HepG2 (cell line): ENCODE data around the gene ENG. TPM values are rescaled to one million over a fixed set of nuclear protein-coding genes. Genes with fewer than 3 reads are reported as not detected.

Source experiments
- ATRX ChIP-seq: sonication (generic); formaldehyde crosslinking; IDR thresholded peaks from 2 replicates; pipeline ENCODE4 v1.4.0; 2020; ENCODE audit warnings: missing genetic modification reagents, borderline replicate concordance
- FOXO4 ChIP-seq: sonication (generic); formaldehyde crosslinking; conservative IDR thresholded peaks from 2 replicates; pipeline ENCODE4 v1.8.1; 2023; ENCODE audit warnings: missing genetic modification reagents
- JARID2 ChIP-seq: sonication (generic); formaldehyde crosslinking; IDR thresholded peaks from 2 replicates; pipeline ENCODE4 v1.8.1; 2023; ENCODE audit warnings: missing genetic modification reagents, inconsistent platforms; ENCODE audit not compliant: insufficient replicate concordance
- LCORL ChIP-seq, 2 experiments: fragments of 450-650 bp in 1 of 2; sonication (generic) in 1 of 2; formaldehyde crosslinking in 1 of 2; IDR thresholded peaks; 2 replicates each; pipeline versions ENCODE4 v1.5.0 to v1.6.1; 2017 to 2020; ENCODE audit warnings: antibody characterized with exemption in 1 of 2, missing genetic modification reagents in 1 of 2
- MIXL1 ChIP-seq: IDR thresholded peaks from 2 replicates; pipeline ENCODE4 v1.6.1; 2016
- NR3C1 ChIP-seq: sonication (generic); formaldehyde crosslinking; IDR thresholded peaks from 2 replicates; pipeline ENCODE4 v1.4.0; 2020; ENCODE audit warnings: missing genetic modification reagents
- SIN3A ChIP-seq: IDR thresholded peaks from 2 replicates; pipeline ENCODE4 v1.6.1; 2011; ENCODE audit warnings: low read depth, mild to moderate bottlenecking, control low read depth, low read length, borderline replicate concordance
- SOX13 ChIP-seq, 3 experiments: fragments of 450-650 bp in 1 of 3; sonication (generic) in 1 of 3; formaldehyde crosslinking in 1 of 3; IDR thresholded peaks in 2 of 3; conservative IDR thresholded peaks in 1 of 3; 2 replicates each; pipeline versions ENCODE4 v1.5.0 to v1.6.1; 2016 to 2020; ENCODE audit warnings: antibody characterized with exemption in 1 of 3, mild to moderate bottlenecking in 1 of 3, missing compliant biosample characterization in 1 of 3, missing genetic modification reagents in 1 of 3, moderate library complexity in 1 of 3
- SRF ChIP-seq: IDR thresholded peaks from 2 replicates; pipeline ENCODE4 v1.6.1; 2011; ENCODE audit warnings: mild to moderate bottlenecking, low read depth, low read length, moderate library complexity
- TAF1 ChIP-seq: sonication (generic); formaldehyde crosslinking; IDR thresholded peaks from 2 replicates; pipeline ENCODE4 v1.4.0; 2020; ENCODE audit warnings: missing genetic modification reagents
- TBX3 ChIP-seq: fragments of 450-650 bp; IDR thresholded peaks from 2 replicates; pipeline ENCODE4 v1.6.1; 2017; ENCODE audit warnings: antibody characterized with exemption, mild to moderate bottlenecking, inconsistent platforms, borderline replicate concordance
- ZKSCAN1 ChIP-seq: fragments of 150-350 bp; IDR thresholded peaks from 2 replicates; pipeline ENCODE4 v1.6.1; 2014; ENCODE audit warnings: low read length
- ZNF10 ChIP-seq: sonication (generic); formaldehyde crosslinking; IDR thresholded peaks from 2 replicates; pipeline ENCODE4 v1.4.0; 2020; ENCODE audit warnings: mild to moderate bottlenecking, low read depth, missing genetic modification reagents, borderline replicate concordance
- ZNF160 ChIP-seq: sonication (generic); formaldehyde crosslinking; IDR thresholded peaks from 2 replicates; pipeline ENCODE4 v1.8.0; 2022; ENCODE audit warnings: mild to moderate bottlenecking, inconsistent platforms, missing genetic modification reagents
- ZNF232 ChIP-seq: sonication (generic); formaldehyde crosslinking; IDR thresholded peaks from 2 replicates; pipeline ENCODE4 v1.4.0; 2020; ENCODE audit warnings: missing genetic modification reagents, borderline replicate concordance
- ZNF264 ChIP-seq: sonication (generic); formaldehyde crosslinking; IDR thresholded peaks from 2 replicates; pipeline ENCODE4 v1.4.0; 2020; ENCODE audit warnings: missing genetic modification reagents
- ZNF282 ChIP-seq: fragments of 450-650 bp; IDR thresholded peaks from 2 replicates; pipeline ENCODE4 v1.6.1; 2018; ENCODE audit not compliant: partially characterized antibody
- ZNF44 ChIP-seq: sonication (generic); formaldehyde crosslinking; IDR thresholded peaks from 2 replicates; pipeline ENCODE4 v1.5.1; 2020; ENCODE audit warnings: mild to moderate bottlenecking, missing genetic modification reagents
- ZNF687 ChIP-seq: sonication (generic); formaldehyde crosslinking; IDR thresholded peaks from 2 replicates; pipeline ENCODE4 v1.5.1; 2020; ENCODE audit warnings: mild to moderate bottlenecking, missing genetic modification reagents, moderate library complexity
- ZNF703 ChIP-seq: sonication (generic); formaldehyde crosslinking; IDR thresholded peaks from 2 replicates; pipeline ENCODE4 v1.5.1; 2020; ENCODE audit warnings: missing genetic modification reagents, mild to moderate bottlenecking, moderate library complexity, borderline replicate concordance
- polyA plus RNA-seq, 8 experiments: library from polyadenylated mRNA; depleted of rRNA in 3 of 8; stranded (reverse) in 7 of 8; unstranded in 1 of 8; fragments of >200 nt; fragmentation: Illumina TruSeq in 4 of 8; extraction: Trizol in 4 of 8; gene quantifications; 2 replicates each; pipeline versions ENCODE4 v1.2.1 to v1.2.3, GENCODE V29; 2011 to 2016; ENCODE audit warnings: low read depth in 4 of 8, missing spikeins in 1 of 8, mixed read lengths in 1 of 8; ENCODE audit not compliant: insufficient read depth in 1 of 8
- total RNA-seq, 5 experiments: library from RNA; depleted of rRNA; stranded (reverse); fragments of >200 nt; fragmentation: Illumina TruSeq; extraction: Trizol; gene quantifications; 2 replicates each; pipeline ENCODE4 v1.2.3, GENCODE V29; 2016; ENCODE audit warnings: low read depth in 1 of 5
- TF ChIP-seq, protein P1 (sequence below): IDR thresholded peaks from 2 replicates; pipeline ENCODE4 v1.6.1; 2016; ENCODE audit warnings: missing compliant biosample characterization, missing genetic modification reagents, borderline replicate concordance
- TF ChIP-seq, protein P2 (sequence below): sonication (generic); formaldehyde crosslinking; IDR thresholded peaks from 2 replicates; pipeline ENCODE4 v1.5.0; 2020; ENCODE audit warnings: missing genetic modification reagents

The ENG gene
- total and polyA plus RNA-seq, 2 of the 13 experiments (the other 11 are each of a cell fraction or from before 2014, with no cell fraction given) = 0.02 to 1.1 TPM

- TF ChIP-seq ZNF703 (CRISPR knock-in tag) (no peak), ZNF264 (CRISPR knock-in tag) (no peak), ZKSCAN1 (no peak), TAF1 (CRISPR knock-in tag) (peak; percentile 65), MIXL1 (peak; percentile 25; the same call in 1 of the 2 replicates), ZNF232 (CRISPR knock-in tag) (no peak), ZNF687 (CRISPR knock-in tag) (peak; percentile 71), ZNF160 (CRISPR knock-in tag) (no peak), FOXO4 (CRISPR knock-in tag) (no peak), TBX3 (no peak), SIN3A (0 out of 2 replicates have a peak, but pooled peaks have one; percentile 58), SOX13 (IDR thresholded peaks at IDR 0.05) (peak; percentile 32; the same call in 1 of the 2 replicates), SOX13 (CRISPR knock-in tag; conservative IDR thresholded peaks at IDR 0.05 in 1 of 2, IDR thresholded peaks at IDR 0.05 in 1 of 2) (peak in 1 of 2 experiments; percentile 42; a peak in 1 of 4 replicates), ATRX (CRISPR knock-in tag) (no peak), ZNF282 (no peak), JARID2 (CRISPR knock-in tag) (no peak), ZNF44 (CRISPR knock-in tag) (no peak), NR3C1 (CRISPR knock-in tag) (no peak), LCORL (IDR thresholded peaks at IDR 0.05) (no peak), LCORL (CRISPR knock-in tag; IDR thresholded peaks at IDR 0.05) (0 out of 2 replicates have a peak, but pooled peaks have one; percentile 49), ZNF10 (CRISPR knock-in tag) (no peak), SRF (no peak)
- TF ChIP-seq, protein P1, sequence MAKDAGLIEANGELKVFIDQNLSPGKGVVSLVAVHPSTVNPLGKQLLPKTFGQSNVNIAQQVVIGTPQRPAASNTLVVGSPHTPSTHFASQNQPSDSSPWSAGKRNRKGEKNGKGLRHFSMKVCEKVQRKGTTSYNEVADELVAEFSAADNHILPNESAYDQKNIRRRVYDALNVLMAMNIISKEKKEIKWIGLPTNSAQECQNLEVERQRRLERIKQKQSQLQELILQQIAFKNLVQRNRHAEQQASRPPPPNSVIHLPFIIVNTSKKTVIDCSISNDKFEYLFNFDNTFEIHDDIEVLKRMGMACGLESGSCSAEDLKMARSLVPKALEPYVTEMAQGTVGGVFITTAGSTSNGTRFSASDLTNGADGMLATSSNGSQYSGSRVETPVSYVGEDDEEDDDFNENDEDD = peak; percentile 25; the same call in 1 of the 2 replicates
- TF ChIP-seq, protein P2, sequence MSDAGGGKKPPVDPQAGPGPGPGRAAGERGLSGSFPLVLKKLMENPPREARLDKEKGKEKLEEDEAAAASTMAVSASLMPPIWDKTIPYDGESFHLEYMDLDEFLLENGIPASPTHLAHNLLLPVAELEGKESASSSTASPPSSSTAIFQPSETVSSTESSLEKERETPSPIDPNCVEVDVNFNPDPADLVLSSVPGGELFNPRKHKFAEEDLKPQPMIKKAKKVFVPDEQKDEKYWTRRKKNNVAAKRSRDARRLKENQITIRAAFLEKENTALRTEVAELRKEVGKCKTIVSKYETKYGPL (CRISPR knock-in tag) = no peak
Measured at GRCh38 chr9:127897193-127897692, 42.8 kb upstream of the ENG start (continued).
